AG09319 (cell line): ENCODE measurements around the gene TMEM187.
"Not testable (repeated sequence)": the region's sequence is repeated elsewhere in the genome, so short reads cannot be mapped to it uniquely, and the experiment has no call there.

ENCODE experiments used
- DNase-seq: peaks from one replicate; pipeline ENCODE4 v3.0.0-alpha.2; 2010; ENCODE audit warnings: low read depth; ENCODE audit errors: extremely low read depth
- TF ChIP-seq, protein P1 (sequence below): IDR thresholded peaks from 2 replicates; pipeline ENCODE4 v1.5.1; 2011; ENCODE audit warnings: low read depth, mild to moderate bottlenecking, inconsistent platforms, low read length, moderate library complexity

TMEM187 gene

DNA sequence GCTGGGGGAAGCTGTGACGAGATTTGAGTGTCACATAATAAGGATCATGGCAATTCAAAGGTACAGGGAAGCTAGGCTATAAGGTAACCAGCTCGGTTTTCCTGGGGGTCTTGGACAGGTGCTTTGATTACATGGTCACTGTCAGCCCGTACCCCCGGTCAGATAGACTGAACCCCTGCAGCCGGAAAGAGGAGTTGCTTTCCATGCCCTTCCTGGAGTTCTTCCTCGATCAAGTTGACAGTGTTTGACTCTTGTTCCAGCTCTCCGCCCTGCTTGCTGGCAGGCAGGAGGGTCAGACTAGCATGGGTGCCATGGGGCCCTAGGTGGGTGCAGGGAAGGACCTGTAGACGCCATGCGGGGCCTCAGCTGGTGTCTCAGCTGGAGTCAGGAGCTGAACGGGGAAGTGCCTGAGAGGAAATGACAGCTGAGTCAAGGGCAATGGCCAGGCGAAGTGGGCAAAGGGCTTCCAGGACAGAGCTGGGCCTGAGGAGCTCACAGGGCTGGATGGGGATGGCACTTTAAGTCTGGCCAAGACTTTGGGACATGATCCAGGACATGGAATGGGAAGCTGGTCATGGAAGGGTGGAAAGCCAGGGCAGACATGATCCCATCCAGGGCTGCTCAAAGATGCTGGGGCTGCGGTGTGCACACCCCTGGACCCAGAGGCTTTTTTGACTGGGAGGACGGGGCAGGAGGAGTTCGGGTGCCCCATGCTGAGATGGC is 1.6 kb downstream of the TMEM187 start:
- TF ChIP-seq, protein P1, sequence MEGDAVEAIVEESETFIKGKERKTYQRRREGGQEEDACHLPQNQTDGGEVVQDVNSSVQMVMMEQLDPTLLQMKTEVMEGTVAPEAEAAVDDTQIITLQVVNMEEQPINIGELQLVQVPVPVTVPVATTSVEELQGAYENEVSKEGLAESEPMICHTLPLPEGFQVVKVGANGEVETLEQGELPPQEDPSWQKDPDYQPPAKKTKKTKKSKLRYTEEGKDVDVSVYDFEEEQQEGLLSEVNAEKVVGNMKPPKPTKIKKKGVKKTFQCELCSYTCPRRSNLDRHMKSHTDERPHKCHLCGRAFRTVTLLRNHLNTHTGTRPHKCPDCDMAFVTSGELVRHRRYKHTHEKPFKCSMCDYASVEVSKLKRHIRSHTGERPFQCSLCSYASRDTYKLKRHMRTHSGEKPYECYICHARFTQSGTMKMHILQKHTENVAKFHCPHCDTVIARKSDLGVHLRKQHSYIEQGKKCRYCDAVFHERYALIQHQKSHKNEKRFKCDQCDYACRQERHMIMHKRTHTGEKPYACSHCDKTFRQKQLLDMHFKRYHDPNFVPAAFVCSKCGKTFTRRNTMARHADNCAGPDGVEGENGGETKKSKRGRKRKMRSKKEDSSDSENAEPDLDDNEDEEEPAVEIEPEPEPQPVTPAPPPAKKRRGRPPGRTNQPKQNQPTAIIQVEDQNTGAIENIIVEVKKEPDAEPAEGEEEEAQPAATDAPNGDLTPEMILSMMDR, result no peak
- DNase-seq, result no peak

DNA sequence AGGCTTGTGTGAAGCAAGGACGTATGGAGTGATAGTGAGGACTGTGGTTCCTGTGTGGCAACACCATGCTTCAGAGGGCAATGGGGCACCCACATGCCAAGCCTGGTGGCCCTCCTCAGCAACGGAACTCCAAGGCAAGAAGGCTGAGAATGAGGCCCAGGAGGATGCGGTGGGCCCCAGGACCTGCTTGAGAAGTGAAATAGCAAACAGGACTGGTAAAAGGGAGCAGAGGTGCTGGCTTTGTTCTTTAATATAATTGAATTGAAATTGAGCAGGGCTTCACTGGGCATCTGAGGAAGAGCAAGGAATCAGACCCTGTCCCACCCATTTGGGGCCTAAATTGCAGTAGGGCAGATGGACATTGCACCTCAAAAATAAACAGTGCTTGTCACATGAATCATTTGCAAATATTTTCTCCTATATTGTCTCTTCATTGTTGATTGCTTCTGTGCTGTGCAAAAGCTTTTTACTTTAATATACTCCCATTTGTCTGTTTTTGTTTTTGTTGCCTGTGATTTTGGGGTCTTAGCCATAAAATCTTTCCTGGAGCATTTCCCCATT is 2.3 kb downstream of the TMEM187 start:
- DNase-seq, result no peak
- TF ChIP-seq, protein P1, result no peak

DNA sequence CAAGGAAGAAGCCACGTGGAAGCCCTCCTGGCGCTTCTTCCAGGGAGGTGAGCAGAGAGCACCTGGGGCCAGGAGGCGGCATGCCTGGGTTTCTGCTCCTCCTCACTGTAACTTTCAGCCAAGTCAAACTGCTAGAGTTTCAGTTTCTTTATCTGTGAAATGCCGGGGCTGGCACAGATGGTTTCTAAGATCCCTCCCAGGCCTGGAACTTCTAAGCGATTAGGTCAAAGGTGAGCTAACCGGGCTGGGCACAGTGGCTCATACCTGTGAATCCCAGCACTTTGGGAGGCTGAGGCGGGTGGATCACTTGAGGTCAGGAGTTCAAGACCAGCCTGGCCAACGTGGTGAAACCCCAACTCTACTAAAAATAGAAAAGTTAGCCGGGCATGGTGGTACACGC is 7.8 kb downstream of the TMEM187 start:
- not testable (repeated sequence) for DNase-seq

DNA sequence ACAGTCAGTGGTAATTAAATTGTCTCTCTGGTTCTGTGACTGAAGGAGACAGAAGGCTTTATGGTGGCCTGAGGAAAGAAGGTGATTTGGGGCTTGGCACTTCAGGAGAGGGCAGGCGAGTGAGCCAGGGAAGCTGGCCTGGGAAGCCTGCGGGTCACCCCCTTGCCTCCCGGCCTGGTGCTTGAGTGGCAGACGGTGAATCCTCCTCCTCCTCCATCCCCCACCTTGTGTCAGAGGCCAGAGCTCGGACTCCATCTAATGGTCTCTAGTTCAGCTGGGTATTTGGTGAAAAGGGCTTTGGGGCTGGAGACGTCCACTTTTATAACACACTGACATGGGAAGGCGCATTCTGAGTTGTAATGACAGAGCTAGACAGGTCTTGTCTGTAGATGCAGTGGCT is 8.7 kb downstream of the TMEM187 start:
- DNase-seq, result no peak
- TF ChIP-seq, protein P1, result no peak

DNA sequence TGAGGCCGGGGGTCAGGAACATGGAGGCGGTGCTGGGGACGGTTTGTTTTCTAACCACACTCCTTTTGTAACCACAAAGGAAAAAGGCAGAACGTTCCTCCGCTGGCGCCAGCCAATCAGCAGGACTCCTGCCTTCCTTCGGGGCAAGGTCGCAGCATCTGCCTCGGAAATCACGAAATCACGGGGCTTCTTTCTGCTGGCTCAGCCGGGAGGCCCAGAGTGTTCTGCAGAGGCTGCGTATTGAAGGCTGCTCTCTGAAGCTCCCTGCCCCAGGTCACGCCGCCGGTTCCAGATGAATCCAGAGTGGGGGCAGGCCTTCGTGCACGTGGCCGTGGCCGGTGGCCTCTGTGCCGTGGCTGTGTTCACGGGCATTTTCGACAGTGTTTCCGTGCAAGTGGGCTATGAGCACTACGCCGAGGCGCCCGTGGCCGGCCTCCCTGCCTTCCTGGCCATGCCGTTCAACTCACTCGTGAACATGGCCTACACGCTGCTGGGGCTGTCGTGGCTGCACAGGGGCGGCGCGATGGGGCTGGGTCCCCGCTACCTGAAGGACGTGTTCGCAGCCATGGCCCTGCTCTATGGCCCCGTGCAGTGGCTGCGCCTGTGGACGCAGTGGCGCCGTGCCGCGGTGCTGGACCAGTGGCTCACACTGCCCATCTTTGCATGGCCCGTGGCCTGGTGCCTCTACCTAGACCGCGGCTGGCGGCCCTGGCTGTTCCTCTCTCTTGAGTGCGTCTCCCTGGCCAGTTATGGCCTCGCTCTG is 9.4 kb downstream of the TMEM187 start:
- no peak for DNase-seq
- TF ChIP-seq, protein P1, result no peak

DNA sequence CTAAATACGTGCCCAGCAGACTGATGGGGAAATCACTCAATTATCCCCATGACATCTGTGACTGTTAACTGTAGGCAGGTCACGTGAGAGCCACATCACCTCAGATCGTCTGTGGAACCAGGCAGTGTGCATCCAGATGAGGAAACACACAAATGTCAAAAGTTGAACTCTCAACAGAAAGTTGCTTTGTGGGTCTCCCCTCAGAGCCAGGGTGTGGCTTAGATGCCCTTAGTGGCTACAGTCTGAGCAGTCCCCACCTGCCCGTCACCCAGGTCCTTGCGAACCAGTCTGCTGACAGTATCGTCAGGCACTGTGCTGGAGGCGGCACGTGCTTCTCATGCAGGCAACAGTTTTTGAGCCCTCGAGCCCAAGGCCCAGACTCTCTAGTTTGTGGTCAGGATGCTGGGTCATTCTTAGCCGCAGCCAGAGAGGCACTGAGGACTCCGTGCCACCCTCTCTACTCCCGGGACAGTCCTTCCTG is 10.8 kb downstream of the TMEM187 start:
- TF ChIP-seq, protein P1, result no peak
- DNase-seq, result no peak

DNA sequence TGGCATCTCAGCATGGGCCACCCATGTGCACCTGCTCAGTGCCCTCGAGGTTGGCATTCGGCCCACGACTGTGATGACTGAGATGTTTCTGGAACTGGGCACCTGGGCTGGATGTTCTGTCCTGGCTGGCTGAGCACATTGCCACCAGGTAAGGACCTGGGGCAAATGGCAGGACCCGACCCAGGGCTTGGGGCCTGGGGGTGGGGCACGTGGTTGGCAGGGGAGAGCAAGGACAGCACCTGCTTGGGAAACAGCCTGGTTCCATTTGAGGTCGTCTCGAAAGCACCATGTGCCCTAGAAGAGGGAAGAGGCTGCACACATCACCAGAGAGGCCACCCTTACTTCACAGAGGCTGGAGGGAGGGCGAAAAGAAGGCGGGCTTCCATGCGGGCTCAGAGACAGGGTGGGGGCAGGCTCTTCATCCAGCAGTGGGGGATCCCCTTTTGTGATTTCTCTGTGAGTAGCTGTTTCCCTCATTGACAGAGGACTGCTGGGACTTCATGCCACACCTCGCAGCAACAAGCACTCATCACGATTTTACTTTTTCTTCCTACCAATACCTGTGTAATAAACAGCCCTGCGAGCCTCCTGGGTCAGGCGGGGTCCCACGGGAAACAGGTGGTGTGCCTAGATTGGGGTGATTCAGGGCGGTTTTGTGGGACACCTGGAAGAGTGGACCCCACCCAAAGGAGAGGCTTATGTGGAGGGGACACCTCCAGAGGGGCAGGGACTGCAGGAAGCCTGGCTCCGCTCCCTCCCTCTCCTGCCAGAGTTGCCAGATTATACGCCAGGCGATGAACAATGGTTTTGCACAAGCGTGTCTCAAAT is 12.0 kb downstream of the TMEM187 start:
- no peak for DNase-seq
- TF ChIP-seq, protein P1, result no peak
